GM18526 (cell line): Measurements from ENCODE around the gene VCL.

Experiments
- POLR2A ChIP-seq: IDR thresholded peaks from 3 replicates; pipeline ENCODE4 v1.6.1; 2011; ENCODE audit not compliant: insufficient read length; ENCODE audit errors: extremely low read depth

The VCL gene

DNA sequence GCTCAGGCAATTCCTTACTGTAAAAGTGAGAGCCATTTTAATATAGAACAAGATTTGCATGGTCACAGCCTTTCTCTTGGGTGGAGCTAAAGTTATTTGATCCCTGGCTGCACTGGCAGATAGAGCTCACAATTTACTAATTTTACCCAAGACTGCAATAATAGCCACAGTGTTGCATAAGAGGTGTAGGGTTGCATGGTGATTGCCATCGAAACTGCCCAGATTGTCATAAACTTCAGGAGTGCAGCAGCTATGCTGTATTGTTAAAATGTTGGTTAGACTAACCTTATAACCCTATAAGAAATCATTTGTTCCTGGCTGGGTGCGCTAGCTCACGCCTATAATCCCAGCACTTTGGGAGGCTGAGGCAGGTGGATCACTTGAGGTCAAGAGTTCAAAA lies 50.0 kb downstream of the VCL start:
- no peak for TF ChIP-seq POLR2A

DNA sequence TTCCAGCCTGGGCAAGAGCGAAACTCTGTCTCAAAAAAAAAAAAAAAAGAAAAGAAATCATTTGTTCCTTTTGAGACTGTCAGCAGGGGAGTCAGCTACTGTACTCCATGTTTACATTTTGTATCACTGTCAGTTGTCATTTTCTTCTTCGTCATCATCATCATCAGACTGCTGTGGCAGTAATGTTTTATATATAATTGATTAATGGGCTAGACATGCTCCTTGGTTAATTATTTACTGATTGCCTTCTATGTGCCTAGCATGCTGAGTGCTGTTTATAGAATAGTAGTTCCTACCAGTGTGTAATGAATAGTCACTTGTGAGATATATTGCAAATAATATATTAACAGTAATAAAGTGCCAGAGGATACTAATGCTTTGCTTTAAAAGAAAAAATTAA lies 50.5 kb downstream of the VCL start:
- TF ChIP-seq POLR2A, result no peak

DNA sequence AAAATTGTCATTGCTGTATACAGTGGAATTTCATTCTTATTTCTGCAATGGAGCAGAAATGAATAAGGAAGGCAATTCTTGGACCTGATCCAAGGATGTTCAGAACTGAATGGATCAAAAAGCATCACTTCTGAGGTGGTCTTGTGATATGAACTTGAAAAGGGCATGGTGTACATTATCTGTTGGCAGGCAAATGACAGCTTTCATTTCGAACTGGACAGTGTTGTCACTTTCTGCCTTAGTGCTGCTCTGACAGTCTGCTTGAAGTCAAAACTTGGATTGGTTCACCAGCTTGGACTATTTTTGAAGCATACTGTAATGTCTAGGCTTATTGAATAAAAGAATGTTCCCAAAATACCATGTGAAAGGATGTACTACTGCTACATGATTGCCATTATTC lies 52.0 kb downstream of the VCL start:
- TF ChIP-seq POLR2A, result no peak

DNA sequence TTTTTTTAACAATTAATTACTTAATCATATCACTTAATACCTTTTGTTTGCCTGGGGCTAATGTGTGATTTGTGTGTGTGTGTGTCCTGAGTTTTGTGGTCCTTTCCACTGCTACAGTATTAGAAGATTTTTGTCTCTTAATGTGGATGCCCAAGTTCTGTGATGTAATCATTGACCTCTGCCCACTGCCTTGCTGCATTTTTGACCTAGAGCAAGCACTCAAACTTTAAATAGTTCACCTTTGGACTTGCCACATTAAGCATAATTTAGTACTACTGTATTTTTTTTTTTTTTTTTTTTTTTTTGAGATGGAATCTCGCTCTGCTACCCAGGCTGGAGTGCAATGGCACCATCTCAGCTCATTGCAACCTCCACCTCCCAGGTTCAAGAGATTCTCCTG lies 52.7 kb downstream of the VCL start:
- no peak for TF ChIP-seq POLR2A

DNA sequence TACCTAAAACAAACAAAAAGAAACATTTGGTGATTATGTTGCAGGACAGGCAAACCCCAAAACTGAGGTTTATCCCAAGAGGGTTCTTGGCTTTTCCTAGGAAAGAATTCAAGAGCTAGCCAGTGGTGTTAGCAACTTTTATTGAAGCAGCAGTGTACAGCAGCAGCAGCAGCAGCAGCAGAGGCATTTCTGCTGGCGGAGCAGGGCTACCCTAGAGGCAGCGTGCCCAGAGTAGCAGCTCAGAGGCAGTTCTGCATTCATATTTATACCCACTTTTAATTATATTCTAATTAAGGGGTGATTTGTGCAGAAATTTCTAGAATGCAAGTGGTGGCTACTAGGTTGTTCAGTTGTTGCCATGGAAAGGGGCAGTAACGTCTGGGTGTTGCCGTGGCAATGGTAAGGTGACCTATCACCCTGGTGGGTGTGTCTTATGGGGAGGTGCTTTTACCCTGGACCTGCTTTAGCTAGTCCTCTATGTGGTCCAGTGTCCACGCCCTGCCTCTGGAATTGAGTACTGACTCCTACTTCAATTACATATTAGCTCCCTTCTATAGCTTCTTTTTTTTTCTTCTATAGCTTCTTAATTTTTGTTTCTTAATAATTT lies 53.9 kb downstream of the VCL start:
- no peak for TF ChIP-seq POLR2A

DNA sequence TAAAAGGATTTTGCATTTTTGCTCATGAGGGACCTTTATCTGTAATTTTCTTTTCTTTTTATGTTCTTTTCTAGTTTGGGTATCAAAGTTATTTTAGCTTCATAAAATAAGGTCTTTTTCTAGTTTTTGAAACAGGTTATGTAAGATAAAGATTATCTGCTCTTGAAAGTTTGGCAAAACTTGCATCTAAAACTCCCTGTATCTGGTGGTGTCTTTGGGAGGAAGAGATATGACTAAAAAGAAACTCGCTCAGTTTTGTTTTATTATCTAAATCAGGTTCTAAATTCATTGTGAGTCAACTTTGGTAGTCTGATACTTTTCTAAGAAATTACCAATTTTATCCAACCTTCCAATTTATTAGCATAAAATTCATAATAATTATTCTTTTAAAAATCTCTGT lies 55.1 kb downstream of the VCL start:
- no peak for TF ChIP-seq POLR2A

DNA sequence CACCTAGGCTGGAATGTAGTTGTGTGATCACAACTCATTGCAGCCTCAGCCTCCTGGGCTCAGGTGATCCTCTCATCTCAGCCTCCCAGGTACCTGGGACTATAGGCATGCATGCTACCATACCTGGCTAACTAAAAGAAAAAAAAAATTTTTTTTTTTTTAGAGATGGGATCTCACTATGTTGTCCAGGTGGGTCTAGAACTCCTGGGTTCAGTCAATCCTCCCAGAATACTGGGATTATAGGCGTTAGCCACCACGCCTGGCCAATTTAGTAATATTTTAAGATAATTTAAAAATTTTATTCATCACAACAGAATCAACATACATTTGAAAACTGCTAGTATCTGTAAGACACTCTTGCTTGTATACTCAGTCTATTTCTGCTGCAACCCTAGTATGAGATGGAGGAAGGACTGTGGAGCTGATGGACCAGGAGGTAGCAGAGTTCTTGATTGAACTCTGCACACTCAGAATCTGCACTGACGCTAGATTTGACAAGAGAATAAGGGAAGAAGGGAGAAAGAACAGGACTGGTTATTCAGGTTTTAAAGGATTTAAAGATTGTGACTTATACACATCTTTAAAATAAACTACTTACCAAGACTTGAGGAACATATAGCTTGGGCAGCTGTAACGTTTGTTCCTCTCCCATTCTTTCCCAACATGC lies 57.6 kb downstream of the VCL start:
- TF ChIP-seq POLR2A, result no peak

DNA sequence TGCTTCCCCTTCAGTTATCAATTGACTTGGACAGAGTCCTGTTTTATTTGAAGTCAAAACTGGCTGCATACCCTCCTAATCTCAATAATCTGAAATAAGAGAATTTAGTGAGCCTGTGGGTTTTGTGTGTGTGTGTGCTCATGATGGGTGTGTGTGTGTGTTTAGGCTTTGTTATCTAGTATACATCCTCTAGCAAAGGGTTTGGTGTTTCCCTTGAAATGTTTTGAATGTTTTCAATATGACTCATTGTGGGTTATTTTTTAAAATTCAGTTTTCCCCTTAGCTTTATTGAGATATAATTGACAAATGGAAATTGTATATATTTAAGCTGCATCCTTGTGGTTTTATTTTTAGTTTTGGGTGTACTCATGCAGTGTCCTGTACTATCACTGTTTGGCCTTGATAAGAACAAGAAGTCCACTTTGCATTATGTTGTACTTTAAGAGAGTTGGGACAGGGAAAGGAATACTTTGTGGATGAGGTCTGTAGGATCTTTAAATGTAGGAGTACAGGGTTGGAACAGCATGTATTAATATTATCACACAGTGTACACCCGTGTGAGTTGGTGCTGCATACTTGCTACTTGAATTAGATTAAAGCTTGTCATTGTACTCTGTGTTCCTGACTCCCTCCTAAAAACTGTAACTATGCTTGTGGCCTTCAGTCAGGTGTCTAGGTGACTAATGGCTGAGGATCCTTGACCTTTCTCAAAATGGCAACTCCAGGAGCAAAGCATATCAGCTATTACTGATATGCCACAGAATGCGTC lies 58.3 kb downstream of the VCL start:
- no peak for TF ChIP-seq POLR2A

DNA sequence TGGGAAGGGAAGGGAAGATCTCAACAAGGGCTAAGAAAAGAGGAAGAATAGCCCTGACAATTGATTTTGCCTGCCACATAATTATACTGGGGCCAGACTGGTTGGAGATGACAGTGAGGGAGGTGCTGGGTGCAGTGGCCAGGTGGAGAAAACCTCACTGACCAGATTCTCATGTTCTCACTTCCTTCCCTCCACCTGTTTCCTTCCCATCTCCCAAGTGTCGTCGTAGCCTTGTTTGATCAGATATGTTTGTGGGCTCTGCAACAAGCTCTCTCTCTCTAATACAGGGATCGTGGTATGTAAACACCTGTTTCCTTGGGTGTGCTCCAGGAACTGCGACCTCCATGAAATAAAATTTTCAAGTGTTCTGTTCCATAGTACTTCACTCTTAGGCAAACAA lies 60.2 kb downstream of the VCL start:
- no peak for TF ChIP-seq POLR2A

DNA sequence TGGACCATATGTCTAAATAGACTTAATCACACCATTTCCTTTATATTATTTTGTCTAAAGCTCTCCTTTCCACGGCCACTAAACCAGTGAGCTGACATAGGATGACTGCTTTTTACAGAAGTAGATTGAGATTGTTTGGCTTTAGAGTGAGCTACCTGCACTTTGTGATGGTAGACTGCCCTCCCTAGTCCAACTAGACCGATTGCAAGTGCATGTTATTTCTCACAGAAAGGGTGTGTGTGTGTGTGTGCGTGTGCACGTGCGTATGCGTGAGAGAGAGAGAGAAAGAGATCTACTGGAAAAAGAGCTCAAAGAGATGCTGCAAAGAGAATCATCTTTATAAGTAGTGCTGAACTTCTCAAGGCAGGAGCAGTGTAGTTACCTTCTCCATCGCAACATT lies 60.7 kb downstream of the VCL start:
- no peak for TF ChIP-seq POLR2A

DNA sequence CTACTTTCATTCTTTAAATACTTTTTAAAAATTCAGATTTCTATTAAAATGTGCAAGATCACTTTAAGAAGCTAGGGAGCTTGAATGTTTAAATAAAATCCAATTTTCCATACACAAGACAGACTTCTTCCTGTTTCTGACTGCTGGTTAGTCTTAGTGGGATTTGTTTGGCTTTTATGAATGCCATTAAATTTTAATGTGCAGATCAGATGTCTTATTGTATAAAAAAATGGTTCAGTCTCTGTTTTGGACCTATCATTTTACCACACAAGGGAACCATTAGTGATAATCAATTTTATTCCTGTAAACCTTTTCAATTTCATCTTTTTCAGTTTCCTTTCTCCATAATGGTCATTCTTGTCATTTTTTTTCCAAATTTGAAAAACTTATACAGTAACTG lies 63.2 kb downstream of the VCL start:
- TF ChIP-seq POLR2A, result no peak

DNA sequence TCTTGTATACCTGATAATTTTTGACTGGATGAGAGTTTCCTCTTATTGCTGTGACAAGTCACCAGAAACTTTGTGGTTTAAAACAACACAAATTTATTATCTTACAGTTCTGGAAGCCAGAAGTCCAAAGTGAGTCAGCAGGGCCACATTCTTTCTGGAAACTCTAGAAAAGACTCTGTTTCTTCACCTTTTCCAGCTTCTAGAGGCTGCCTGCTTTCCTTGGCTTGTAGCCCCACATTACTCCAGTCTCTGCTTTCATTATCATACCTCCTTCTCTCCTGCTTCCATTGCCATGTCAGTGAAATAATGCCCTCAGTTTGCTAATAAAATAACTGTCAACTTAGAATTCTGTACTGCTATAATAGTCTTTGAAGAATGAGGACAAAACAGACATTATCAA lies 65.3 kb downstream of the VCL start:
- no peak for TF ChIP-seq POLR2A

DNA sequence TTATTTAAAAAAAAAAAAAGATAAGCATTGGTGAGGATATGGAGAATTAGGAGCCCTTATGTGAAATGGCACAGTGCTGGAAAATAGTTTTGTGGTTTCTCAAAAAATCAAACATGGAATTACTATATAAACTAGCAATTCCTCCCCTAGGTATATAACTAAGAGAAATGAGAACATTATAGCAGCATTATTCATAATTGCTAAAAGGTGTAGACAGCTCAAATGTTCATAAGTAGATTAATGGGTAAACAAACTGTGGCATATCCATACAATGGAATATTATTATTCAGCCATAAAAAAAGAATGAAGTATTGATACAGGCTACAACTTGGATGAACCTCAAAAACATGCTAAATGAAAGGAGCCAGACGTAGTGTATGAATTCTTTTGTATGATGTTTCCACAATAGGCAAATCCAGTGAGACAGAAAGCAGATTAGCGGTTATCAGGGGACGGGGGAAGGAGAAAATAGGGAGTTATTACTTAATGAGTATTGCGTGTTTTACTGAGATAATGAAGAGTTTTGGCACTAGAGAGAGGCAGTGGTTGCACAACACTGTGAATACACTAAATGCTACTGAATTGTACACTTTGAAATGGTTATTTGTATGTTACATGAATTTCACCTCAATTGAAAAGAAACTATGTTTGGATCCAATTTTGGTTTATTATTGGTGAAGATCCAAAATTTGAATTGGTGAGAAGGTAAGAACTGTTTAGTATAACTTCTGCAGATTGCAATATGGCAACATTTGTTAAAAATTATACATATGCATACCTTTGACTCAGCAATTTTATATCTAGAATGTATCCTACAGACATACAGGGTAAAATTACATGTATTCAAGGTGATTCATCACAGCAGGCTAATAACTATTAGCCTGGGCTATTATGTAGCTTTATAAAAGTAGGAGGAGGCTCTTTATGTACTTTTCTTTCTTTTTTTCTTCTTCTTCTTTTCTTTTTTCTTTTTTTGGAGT lies 69.7 kb downstream of the VCL start:
- no peak for TF ChIP-seq POLR2A

DNA sequence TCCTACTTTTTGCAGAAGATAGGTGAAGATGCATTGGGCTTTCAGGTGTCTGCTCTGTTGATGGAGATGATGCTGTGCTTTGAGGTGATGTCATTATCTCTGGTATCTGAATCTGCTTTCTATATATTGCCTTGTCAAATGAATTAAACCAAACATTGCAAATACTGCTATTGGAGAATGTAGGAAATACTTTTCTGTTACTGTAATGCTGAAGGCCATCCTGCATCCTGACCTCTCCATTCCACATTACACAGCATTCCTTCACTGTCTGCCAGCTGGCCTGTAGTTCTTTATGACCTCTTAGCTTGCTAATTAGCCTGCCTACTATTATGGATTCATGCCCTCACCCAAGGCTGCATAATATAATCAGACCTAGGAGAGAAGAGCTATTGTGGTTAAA lies 73.2 kb downstream of the VCL start:
- TF ChIP-seq POLR2A, result no peak

DNA sequence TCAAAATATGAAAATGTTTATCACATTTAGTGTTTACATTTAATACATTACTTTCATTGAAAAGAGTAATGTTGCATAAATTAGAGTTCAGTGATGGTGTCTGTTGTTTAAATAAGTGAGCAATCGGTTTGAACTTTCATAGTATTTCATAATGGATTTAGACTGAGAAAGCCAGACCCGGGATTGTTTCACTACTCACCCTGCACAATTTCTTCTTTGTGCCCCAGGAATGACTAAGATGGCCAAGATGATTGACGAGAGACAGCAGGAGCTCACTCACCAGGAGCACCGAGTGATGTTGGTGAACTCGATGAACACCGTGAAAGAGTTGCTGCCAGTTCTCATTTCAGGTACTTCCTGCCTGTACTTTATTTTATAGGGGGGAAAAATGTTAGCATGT lies 74.6 kb downstream of the VCL start:
- no peak for TF ChIP-seq POLR2A

DNA sequence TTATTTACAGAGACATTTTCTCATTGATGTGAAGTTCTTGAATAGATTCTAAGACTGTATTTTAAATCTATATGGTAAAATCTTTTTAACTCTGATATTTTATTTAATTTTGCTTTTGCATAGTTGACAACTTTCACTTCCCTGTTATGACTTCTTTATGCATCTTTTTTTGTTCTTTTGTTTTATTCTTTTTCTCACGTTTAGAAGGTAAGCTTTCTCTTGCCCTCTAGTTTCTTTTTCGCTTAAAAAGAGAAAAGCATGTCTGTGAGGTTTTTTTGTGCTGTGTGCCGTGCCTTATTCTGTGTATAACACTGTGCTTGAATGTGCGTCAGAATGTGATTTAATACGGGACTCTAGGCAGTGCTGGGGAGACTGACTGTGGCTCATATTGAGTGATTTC lies 78.0 kb downstream of the VCL start:
- TF ChIP-seq POLR2A, result no peak

DNA sequence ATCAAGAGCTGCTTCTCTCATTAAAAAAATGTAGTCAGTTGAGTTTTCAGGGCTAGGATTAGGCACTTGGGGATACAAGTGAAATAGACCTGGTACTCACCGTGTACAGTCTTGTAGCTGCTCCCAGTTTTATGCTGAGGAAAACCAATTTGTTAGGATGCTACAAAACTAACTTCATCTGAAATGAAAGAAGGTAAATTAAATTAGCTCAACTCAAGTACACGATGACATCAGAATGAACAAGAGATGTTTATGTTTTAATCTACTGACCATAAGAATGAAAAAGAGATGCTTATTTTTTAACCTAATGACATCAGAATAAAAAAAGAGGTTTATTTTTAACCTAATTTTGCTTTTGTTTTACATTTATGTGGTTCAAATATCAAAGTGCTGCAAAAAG lies 79.0 kb downstream of the VCL start:
- TF ChIP-seq POLR2A, result no peak
